ENCODE data around the gene CD27.

CD27 gene

DNA sequence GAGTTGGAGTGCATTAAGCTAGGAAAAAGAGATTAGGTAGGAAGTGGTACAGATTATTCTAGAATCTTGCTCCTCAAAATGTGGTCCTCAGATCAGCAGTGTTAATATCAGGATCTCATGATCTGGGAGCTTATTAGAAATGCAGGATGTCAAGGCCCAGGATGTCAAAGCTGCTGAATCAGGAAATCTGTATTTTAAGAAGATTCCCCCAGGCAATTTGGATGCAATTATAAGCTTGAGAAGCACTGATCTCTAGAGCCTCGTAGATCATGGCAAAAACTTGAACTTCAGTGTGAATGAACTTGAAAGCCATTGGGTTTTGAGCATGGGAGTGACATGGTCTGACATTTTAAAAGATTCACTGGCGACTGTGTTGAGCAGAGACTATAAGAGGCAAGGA, 55.7 kb downstream of the CD27 start:
- Histone ChIP-seq H3K9me3 (replicated peaks; ENCODE audit: insufficient read depth, low read length) (no peaks in the 10 kb centered on the region), H3K27me3 (replicated peaks; ENCODE audit: insufficient read depth, low read length) (no peaks in the 10 kb centered on the region), H3K9ac (ENCODE audit: low read length) (no peak overlapping the region), H3K4me1 (ENCODE audit: low read length) (peaks cover 3% of the 10 kb centered on the region), H3K4me2 (ENCODE audit: low read depth, low read length) (no peak overlapping the region), H3K9me2 (replicated peaks; ENCODE audit: insufficient read depth, low read length) (no peaks in the 10 kb centered on the region), H3K27ac (ENCODE audit: low read length) (no peak overlapping the region), H3K4me3 (ENCODE audit: low read length) (no peak overlapping the region), H3F3A (ENCODE audit: insufficient read depth, low read length) (no peaks in the 10 kb centered on the region), H3K79me2 (ENCODE audit: low read length) (peaks cover 94% of the 10 kb centered on the region), H4K20me1 (ENCODE audit: insufficient read depth, low read length) (no peaks in the 10 kb centered on the region), H3K36me3 (replicated peaks; ENCODE audit: insufficient read depth, low read length) (0 out of 2 replicates have a peak, but pooled peaks cover 3% of the 10 kb centered on the region), H2AFZ (ENCODE audit: low read length) (no peak overlapping the region)
- no peak for TF ChIP-seq EZH2 (optimal IDR thresholded peaks at IDR 0.05; ENCODE audit: low read depth, low read length)
- TF ChIP-seq EZH2phosphoT487 (IDR thresholded peaks at IDR 0.05; ENCODE audit: low read length): no peak
- TF ChIP-seq, protein P1, sequence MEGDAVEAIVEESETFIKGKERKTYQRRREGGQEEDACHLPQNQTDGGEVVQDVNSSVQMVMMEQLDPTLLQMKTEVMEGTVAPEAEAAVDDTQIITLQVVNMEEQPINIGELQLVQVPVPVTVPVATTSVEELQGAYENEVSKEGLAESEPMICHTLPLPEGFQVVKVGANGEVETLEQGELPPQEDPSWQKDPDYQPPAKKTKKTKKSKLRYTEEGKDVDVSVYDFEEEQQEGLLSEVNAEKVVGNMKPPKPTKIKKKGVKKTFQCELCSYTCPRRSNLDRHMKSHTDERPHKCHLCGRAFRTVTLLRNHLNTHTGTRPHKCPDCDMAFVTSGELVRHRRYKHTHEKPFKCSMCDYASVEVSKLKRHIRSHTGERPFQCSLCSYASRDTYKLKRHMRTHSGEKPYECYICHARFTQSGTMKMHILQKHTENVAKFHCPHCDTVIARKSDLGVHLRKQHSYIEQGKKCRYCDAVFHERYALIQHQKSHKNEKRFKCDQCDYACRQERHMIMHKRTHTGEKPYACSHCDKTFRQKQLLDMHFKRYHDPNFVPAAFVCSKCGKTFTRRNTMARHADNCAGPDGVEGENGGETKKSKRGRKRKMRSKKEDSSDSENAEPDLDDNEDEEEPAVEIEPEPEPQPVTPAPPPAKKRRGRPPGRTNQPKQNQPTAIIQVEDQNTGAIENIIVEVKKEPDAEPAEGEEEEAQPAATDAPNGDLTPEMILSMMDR (IDR thresholded peaks at IDR 0.05; ENCODE audit: low read length): no peak
- no peak for DNase-seq
